GM21367 (cell line): ENCODE measurements around the gene NET1.
"Not testable (repeated sequence)": the region's sequence is repeated elsewhere in the genome, so short reads cannot be mapped to it uniquely, and the experiment has no call there.

Source experiments
- ATAC-seq: cut with Tn5 transposase; IDR thresholded peaks from one replicate; pipeline ENCODE4 v1.9.1; 2021; ENCODE audit not compliant: unreplicated experiment

The NET1 gene, protein sequence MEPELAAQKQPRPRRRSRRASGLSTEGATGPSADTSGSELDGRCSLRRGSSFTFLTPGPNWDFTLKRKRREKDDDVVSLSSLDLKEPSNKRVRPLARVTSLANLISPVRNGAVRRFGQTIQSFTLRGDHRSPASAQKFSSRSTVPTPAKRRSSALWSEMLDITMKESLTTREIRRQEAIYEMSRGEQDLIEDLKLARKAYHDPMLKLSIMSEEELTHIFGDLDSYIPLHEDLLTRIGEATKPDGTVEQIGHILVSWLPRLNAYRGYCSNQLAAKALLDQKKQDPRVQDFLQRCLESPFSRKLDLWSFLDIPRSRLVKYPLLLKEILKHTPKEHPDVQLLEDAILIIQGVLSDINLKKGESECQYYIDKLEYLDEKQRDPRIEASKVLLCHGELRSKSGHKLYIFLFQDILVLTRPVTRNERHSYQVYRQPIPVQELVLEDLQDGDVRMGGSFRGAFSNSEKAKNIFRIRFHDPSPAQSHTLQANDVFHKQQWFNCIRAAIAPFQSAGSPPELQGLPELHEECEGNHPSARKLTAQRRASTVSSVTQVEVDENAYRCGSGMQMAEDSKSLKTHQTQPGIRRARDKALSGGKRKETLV

DNA sequence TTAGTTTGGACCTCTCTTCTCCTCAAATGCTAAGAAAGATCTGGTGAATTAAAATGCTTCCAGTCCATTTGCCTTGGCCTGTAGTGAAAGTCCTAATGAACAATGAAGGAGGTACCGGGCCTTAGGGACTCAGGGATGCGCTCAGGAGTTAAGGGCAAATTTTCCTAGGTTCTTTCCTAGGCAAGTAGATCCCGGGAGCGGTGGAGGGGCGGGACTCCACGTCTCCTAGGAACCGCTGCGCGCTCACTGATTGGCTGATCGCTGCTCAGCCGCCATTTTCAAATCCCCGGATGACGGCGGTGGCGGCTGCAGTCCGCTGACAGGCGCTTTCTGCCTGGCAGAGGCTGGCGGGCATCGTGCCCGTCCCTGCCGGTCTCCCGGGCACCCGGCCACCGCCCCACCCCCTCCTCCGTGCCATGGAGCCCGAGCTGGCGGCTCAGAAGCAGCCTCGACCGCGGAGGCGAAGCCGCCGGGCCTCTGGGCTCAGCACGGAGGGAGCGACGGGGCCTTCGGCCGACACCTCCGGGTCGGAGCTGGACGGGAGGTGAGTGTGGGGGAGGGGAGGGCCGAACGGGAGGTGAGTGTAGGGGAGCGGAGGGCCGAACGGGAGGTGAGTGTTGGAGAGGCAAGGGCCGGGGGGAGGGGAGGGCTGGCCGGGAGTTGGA, at the start of gene NET1:
Gene NET1, plus strand, starts transcription at position 281 of the 665 bp plus-strand sequence. Its CDS starts 136 bp downstream, at position 417.
- peak; percentile 96 for ATAC-seq

DNA sequence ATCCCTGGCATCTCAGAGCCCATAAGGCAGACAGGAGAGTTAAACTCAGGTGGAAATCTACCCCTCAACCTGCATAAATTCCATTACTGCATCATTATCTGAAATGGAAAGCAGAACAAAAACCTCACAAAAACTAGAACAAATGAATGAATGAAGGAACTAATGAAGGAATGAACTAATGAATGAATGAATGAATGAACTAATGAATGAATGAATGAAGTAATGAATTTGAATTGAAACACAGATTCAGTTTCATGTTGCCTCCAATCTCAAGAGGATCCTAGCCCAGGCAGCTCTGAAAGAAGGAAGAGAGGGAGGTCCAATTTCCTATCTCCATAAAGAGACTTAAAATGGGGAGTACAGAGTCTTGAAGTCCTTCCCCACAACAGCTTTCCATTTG, 49.5 kb upstream of the NET1 start:
- no peak for ATAC-seq

DNA sequence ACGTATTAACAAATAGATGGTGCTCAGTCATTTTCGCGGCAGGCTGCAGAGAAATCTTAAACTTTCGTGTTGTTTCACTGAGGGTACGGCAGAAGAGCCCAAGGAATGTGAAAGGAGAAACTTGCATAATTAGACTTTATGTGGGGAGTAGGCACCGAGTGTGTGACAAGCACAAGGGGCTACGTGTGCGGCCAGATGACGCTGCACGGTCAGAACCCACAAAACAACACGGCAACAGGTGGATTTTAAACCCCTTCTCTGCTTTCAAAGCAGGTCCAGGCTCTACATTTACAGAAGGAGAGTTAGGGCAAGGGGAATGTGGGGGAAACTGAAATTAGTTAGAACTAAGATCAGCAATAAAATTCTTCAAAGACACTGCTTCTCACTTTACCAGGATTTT, 48.0 kb upstream of the NET1 start:
- no peak for ATAC-seq

DNA sequence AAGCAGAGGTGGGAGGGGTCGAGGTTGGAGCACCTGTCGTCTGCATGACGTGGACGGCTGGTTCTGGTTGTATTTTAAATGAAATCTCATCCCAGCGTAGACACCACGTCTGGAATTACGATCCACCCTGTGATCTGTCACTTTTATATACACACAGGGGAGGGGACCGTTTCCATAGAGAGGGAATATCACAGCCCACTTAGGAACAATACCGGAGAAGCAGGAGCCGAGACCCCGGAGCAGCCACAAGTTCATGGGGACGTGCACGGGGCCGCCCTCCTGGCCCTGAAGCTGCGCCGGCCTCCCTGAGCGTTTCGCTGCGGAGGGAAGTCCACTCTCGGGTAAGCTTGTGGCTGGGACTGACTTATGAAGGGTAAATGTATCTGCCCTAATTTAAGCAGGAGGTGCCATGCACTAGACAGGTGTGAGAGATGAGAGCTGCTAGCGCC, 47.4 kb upstream of the NET1 start, which contains the start of gene UCN3:
Gene UCN3, plus strand, starts transcription at position 77 of the 449 bp plus-strand sequence. CDS start 8,755 bp downstream, outside the sequence.
- ATAC-seq, result no peak

DNA sequence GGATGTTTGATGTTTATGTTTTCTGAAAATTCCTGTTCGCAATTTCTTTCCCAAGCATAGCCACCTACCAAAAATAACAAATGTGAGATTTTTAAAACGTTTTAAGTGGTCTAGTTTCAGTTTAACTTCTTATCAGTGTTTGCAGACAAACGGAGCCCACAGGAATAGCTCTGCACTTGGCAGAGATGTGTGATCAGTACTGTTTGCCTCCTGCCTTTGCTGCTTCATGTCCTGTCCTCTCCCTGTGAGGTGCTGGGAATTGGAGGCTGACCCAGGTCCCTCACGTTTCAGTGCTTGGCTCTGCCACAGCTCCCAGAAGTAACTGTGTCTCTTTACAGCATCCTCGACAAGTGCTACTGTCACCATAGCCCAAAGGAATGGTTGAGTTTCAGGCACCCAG, 46.4 kb upstream of the NET1 start:
- no peak for ATAC-seq

DNA sequence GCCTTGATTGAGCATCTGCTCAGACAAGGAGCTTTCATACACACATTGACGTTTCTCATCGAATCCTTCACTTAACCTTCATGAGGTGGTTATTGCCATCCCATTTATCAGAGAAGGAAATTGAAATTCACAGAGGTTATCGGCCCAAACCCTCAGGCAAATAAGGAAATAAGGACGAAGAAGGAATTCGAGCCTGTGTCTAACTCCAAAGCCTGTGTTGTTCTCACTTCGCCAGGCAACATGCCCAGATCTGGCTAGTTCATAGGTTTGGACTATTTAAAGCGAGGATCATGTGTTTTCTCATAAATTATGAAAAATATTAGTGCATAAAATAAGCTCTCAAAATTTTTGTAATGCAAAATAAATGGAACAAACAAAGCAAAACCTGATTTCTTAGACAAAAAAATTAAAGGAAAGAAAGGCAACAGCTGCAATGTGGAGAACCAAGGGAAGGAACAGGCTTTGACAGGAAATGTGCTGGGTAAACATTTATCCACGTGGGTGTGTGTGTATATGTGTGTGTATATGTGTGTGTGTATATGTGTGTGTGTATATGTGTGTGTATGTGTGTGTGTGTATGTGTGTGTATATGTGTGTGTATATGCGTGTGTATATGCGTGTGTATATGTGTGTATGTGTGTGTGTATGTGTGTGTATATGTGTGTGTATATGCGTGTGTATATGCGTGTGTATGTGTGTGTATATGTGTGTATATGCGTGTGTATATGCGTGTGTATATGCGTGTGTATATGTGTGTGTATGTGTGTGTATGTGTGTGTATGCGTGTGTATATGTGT, 42.8 kb upstream of the NET1 start:
- ATAC-seq, result no peak

DNA sequence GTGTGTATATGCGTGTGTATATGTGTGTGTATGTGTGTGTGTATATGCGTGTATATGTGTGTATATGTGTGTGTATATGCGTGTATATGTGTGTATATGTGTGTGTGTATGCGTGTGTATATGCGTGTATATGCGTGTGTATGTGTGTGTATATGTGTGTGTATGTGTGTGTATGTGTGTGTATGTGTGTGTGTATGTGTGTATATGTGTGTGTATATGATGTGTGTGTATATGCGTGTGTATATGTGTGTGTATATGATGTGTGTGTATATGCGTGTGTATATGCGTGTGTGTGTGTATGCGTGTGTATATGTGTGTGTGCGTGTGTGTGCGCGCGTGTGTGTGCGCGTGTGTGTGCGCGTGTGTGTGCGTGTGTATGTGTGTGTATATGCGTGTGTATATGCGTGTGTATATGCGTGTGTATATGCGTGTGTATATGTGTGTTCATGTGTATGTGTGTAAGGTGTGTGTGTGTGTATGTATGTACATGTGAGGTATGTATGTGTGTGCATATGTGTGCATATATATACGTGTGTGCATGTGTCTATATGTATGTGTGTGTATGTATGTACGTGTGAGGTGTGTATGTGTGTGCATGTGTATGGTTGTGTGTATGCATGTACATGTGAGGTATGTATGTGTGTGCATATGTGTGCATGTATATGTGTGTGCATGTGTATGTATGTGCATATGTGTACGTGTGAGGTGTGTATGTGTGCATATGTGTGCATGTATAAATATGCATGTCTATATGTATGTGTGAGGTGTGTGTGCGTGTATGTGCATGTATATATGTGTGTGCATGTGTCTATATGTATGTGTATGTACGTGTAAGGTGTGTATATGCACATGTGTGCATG, 41.6 kb upstream of the NET1 start:
- no peak for ATAC-seq

DNA sequence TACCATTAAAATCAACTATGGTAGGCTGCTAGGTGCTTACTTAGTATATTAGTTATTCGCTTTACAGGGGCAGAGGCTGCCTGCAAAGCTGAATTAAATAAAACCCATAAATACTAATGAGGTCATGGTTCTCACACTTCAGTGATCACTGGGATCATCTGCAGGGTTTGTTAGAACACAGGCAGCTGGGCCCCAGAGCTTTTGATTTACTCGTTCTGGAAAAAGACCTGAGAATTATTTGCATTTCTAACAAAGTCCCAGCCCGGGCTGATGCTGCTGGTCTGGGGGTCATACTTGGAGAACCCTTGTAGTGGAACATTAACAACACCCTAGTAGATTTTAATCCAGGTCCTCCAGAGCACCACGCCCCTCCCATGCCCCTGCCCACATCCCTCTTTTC, 39.0 kb upstream of the NET1 start:
- ATAC-seq, result no peak

DNA sequence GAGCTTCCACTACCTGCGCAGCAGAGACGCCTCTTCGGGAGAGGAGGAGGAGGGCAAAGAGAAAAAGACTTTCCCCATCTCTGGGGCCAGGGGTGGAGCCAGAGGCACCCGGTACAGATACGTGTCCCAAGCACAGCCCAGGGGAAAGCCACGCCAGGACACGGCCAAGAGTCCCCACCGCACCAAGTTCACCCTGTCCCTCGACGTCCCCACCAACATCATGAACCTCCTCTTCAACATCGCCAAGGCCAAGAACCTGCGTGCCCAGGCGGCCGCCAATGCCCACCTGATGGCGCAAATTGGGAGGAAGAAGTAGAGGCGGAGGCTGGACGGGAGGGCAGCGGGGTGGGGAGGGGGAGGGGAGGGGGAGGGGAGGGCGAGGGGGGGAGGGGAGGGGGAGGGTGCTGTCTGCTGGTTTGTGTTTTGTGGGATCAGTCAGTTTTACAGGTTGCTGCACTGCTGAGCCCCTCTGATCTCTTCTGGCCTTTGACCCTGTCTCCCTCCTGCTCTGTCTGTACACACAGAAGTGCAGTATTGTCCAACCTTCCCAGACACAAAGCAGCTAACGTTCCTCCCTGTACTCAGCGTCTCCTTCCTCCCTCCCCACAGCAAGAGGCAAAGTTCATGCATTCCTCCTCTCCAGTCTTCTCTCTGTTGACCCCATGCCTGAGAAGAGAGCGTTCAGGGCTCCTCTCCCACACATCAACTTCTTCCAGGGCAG, 38.3 kb upstream of the NET1 start:
- no peak for ATAC-seq

DNA sequence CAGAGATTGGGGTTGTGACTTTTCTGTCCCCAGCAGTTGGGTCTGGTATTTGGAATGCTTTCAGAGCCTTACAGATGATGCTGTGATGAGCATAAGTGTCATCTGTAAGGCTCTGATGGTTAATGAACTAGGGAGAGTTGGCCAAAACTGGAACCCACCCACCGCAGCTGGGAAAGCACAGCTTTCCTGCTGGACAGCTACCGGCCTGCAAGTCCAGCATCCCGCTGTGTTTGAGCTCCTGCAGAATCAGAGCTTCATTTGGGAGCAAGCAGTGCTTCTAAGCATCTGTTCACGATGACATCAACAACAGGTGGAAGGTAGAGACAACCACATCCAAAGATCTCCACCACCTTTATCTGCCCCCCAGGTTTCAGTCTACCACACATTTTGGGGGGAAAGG, 35.9 kb upstream of the NET1 start:
- ATAC-seq, result no peak

DNA sequence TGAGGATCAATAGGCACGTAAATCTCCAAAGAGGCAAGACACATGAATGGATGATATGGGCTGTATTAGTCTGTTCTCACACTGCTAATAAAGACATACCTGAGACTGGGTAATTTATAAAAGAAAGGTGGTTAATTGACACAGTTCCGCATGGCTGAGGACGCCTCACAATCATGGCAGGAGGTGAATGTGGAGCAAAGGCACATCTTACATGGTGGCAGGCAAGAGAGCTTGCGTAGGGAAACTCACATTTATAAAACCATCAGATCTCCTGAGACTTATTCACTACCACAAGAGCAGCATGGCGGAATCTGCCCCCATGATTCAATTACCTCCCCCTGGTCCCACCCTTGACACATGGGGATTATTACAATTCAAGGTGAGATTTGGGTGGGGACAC, 33.2 kb upstream of the NET1 start:
- ATAC-seq, result not testable (repeated sequence)

DNA sequence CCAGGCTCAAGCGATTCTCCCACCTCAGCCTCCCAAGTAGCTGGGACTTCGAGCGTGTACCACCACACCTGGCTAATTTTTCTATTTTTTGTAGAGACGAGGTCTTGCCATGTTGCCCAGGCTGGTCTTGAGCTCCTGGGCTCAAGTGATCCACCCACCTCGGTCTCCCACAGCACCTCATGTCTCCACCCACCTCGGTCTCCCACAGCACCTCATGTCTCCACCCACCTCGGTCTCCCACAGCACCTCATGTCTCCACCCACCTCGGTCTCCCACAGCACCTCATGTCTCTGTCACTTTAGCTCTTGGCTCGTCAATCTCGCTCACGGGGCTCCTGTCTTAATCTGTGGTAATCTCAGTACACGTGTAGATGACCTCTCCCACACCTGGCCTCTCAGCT, 32.0 kb upstream of the NET1 start:
- ATAC-seq, result not testable (repeated sequence)

DNA sequence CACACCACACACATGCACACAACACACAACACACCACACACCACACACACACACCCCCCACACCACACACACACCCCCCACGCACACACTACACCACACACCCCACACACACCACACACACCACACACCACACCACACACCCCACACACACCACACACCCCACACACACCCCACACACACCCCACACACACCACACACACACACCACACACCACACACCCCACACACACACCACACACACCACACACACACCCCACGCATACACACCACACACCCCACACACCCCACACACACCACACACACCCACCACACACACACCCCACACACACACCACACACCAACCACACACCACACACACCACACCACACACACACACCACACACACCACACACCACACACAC, 31.2 kb upstream of the NET1 start:
- ATAC-seq, result no peak

DNA sequence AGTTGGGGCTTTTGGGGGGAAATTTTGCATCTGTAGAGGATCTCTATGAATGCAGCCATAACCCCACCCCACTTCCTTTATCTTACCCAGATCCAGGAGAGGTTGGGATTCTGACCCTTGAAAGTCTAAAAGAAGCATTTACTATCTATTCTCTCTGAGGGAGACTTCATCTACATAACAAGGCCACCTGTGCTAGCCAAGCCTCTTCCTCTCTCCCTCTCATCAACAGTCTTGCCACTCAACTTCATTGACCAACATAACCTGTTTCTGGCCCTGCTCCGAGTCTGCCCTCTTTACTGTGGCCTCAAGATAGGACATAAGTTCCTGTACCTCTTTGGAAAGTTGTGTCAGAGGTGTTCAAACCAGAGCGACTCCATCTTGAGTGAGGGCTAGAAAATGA, 27.1 kb upstream of the NET1 start:
- no peak for ATAC-seq

DNA sequence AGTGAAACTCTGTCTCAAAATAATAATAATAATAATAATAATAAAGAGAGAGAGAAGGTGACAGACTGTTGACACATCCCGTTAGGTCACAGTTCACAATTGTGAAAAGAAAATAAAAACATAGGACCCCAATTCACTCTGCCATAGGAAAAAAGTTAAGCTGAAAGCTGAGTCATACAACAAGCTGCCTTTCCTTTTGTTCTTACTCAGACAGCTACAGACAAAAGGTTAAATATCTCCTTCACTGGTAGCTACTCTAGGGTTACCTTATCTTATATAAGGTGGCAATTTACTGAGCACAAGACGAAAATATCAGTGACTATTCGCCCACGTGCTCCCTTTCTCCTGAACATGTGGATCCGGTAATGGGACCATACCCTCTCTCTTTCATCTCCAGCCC, 25.2 kb upstream of the NET1 start:
- ATAC-seq, result no peak

DNA sequence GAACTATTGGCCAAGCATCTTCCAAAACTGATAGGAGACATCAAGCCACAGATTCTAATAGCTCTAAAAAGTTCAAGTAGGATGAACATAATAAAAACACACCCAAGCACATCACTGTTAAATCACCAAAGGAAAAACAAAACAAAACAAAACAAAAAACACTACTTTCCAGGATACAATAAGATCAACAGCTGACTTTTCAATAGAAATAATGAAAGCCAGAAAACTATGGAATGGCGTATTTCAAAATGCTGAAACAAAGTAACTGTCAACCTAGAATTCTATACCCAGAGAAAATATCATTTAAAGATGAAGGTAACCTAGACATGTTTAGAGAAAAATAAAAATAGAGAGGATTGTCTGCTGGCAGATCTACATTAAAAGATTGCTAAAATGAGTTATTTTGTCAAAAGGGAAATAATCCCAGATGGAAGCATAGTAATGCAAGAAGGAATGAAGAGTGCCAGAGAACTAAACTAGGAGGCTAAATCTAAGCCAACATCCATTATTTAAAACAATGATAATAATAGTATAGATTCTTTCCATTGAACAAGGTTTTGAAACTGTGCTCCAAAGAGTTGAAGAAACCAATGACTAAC, 21.7 kb upstream of the NET1 start:
- ATAC-seq, result no peak

DNA sequence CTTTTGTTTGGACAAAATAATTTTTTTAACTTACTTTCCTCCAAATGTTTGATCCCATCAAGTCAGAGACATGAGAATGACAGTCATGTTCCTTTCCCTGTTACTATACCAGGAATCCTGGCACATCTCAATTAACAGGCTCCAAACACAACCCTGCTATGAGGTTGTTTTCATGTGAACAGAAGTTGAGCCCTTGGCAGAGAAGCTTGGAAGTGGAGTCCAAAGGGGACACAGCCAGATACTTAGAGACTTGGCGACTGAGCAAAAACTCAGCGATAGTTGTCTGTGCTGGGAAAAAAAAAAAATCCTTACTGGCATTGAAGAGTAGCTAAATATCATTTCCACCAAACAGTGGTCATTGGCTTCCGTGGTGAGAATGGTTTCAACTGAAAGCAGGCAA, 20.6 kb upstream of the NET1 start:
- no peak for ATAC-seq

DNA sequence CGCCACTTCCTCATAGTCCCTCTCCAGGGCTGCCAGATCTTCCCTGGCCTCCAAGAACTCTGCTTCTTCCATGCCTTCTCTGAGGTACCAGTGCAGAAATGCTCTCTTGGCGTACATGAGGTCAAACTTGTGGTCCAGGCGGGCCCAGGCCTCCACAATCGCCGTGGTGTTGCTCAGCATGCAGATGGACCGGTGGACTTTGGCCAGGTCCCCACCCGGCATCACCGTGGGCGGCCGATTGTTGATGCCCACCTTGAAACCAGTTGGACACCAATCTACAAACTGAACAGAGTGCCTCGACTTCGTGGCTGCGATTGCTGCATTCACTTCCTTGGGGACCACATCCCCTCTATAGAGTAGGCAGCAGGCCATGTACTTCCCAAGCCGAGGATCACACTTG, 18.8 kb upstream of the NET1 start:
- no peak for ATAC-seq

DNA sequence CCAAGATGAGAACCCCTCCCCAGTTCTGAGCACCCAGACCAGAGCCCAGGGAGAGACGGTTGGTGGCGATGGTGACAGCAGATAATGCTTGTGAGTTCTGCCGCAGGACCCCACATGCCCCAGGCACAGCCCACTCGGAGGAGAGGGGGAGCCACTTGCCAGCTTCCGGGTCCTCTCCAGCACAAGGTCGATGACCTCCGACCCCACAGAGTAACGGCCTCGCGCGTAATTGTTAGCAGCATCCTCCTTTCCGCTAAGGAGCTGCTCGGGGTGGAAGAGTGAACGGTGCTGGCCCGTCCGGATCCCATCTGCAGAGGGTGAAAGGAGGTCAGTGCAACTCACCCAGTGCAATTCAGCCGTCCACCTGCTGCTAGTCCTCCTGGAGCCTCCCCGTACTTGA, 17.2 kb upstream of the NET1 start:
- no peak for ATAC-seq
